ENCODE results near the gene ANKRD33.

Gene ANKRD33

GRCh38 chr12:51917041-51917590 is 29.2 kb downstream of the ANKRD33 start:
- no peak for DNase-seq (ENCODE audit: low spot score)
- TF ChIP-seq, protein P1, sequence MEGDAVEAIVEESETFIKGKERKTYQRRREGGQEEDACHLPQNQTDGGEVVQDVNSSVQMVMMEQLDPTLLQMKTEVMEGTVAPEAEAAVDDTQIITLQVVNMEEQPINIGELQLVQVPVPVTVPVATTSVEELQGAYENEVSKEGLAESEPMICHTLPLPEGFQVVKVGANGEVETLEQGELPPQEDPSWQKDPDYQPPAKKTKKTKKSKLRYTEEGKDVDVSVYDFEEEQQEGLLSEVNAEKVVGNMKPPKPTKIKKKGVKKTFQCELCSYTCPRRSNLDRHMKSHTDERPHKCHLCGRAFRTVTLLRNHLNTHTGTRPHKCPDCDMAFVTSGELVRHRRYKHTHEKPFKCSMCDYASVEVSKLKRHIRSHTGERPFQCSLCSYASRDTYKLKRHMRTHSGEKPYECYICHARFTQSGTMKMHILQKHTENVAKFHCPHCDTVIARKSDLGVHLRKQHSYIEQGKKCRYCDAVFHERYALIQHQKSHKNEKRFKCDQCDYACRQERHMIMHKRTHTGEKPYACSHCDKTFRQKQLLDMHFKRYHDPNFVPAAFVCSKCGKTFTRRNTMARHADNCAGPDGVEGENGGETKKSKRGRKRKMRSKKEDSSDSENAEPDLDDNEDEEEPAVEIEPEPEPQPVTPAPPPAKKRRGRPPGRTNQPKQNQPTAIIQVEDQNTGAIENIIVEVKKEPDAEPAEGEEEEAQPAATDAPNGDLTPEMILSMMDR (IDR thresholded peaks at IDR 0.05; ENCODE audit: borderline replicate concordance, control extremely low read depth, extremely low read depth, insufficient read depth, missing control alignments) = no peak
- in situ Hi-C loops (cut with MboI; ENCODE audit: low sequenced_read_pairs, unreplicated experiment) = no loop called here

DNA sequence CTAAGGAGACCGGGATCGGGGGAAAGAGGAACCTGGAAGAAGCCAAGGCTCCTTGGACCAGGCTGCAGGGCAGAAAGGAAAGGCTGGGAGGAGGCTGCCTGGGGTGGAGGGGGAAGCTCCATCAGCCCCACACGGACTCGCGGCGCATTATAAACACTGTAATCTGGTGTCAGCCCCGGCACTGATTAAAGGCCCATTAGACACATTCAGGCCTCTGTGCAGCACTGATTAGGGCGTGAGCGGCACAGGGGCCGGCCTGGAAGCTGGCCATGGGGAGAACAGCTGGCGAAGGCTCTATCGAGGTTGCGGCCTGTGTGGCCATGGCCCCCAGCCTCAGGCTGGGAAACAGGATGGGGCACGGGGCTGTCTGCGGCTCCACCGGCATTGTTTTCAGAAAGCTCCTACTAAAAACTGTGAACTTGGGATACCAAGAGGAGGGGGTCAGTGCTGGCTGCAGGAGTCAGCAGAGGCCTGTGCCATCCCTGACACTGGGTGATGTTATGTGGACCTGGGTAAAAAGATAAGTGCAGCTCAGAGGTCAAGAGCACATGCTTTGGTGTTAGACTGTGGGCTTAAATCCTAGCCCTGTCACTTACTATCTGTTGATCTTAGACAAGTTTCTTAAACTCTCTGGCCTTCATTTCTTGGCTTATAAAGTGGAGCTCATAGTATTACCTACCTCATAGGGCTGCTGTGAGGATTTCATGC is 30.0 kb downstream of the ANKRD33 start:
- TF ChIP-seq, protein P1 (IDR thresholded peaks at IDR 0.05; ENCODE audit: borderline replicate concordance, control extremely low read depth, extremely low read depth, insufficient read depth, missing control alignments) = no peak
- no peak for DNase-seq (ENCODE audit: low spot score)
- in situ Hi-C loops (cut with MboI; ENCODE audit: low sequenced_read_pairs, unreplicated experiment) = no loop called here

- in situ Hi-C loops (cut with MboI; ENCODE audit: low sequenced_read_pairs, unreplicated experiment) = no loop called here
- no peak for DNase-seq (ENCODE audit: low spot score)
- TF ChIP-seq, protein P1 (IDR thresholded peaks at IDR 0.05; ENCODE audit: borderline replicate concordance, control extremely low read depth, extremely low read depth, insufficient read depth, missing control alignments) = no peak
Observed at GRCh38 chr12:51920046-51920445, 32.1 kb downstream of the ANKRD33 start.

GRCh38 chr12:51921017-51921725 is 33.3 kb downstream of the ANKRD33 start:
- DNase-seq (ENCODE audit: low spot score) = no peak
- in situ Hi-C loops (cut with MboI; ENCODE audit: low sequenced_read_pairs, unreplicated experiment) = no loop called here
- TF ChIP-seq, protein P1 (IDR thresholded peaks at IDR 0.05; ENCODE audit: borderline replicate concordance, control extremely low read depth, extremely low read depth, insufficient read depth, missing control alignments) = no peak

- no peak for DNase-seq (ENCODE audit: low spot score)
- in situ Hi-C loops (cut with MboI; ENCODE audit: low sequenced_read_pairs, unreplicated experiment) = no loop called here
- TF ChIP-seq, protein P1 (IDR thresholded peaks at IDR 0.05; ENCODE audit: borderline replicate concordance, control extremely low read depth, extremely low read depth, insufficient read depth, missing control alignments) = no peak
Observed at GRCh38 chr12:51922146-51922545, 34.2 kb downstream of the ANKRD33 start.

DNA sequence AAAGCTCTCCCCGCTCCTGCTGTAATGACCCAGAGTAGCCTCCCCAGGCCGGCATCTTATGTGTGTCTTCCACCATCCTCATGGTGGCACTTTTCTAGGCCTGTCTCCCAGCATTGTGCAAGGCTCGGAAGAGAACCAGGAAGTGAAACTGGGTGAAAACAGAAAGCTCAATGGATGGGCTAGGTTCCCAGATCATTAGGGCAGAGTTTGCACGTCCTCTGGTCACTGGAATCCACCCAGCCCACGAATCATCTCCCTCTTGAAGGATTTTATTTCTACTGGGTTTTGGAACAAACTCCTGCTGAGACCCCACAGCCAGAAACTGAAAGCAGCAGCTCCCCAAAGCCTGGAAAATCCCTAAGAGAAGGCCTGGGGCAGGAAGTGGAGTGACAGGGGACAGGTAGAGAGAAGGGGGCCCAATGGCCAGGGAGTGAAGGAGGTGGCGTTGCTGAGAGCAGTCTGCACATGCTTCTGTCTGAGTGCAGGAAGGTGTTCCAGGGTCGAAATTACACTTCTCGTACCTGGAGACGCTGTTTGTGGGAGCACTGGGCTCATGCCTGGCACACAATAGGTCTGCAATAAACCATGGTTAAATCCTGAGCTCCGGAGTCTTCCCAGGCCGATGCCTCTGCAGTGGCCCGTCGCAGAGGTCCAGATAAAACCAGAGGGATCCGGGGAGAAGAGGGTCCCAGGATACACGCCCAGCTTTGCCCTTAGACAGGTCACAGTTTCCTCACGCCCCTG is 35.0 kb downstream of the ANKRD33 start:
- in situ Hi-C loops (cut with MboI; ENCODE audit: low sequenced_read_pairs, unreplicated experiment) = no loop called here
- no peak for DNase-seq (ENCODE audit: low spot score)
- TF ChIP-seq, protein P1 (IDR thresholded peaks at IDR 0.05; ENCODE audit: borderline replicate concordance, control extremely low read depth, extremely low read depth, insufficient read depth, missing control alignments) = no peak

All from GM13976 (cell line).